ENCODE results near the gene ZNF827.

The ZNF827 gene

GRCh38 chr4:145788755-145789154, 149.9 kb downstream of the ZNF827 start:
- Histone ChIP-seq H3K27ac (ENCODE audit: extremely low read depth, low read depth, low read length) (no peak overlapping the region), H3K4me1 (ENCODE audit: control insufficient read depth, insufficient read depth, low read length) (no peaks in the 10 kb centered on the region), H3K4me3 (ENCODE audit: low read depth, low read length) (no peak overlapping the region), H3K9me3 (ENCODE audit: control insufficient read depth, insufficient read depth, low read depth, low read length) (no peaks in the 10 kb centered on the region), H3K36me3 (ENCODE audit: control insufficient read depth in 2 of 2, insufficient read depth in 1 of 2, low read length in 2 of 2) (no peaks in the 10 kb centered on the region)
- ChIA-PET CTCF (interaction anchor here (0.7 kb wide), 1 partner anchor 179 kb away, joined by 3 read pairs; no protein-coding TSS in a partner anchor), POLR2A (no interaction called here)
- TF ChIP-seq HOXA7 (CRISPR knock-in tag; IDR thresholded peaks at IDR 0.05; ENCODE audit: borderline replicate concordance), result no peak
- no peak for TF ChIP-seq KLF7 (tag by site-specific recombination; IDR thresholded peaks at IDR 0.05; ENCODE audit: borderline replicate concordance)
- TF ChIP-seq ZNF514 (tag by site-specific recombination; IDR thresholded peaks at IDR 0.05), result no peak
- TF ChIP-seq, protein P1, sequence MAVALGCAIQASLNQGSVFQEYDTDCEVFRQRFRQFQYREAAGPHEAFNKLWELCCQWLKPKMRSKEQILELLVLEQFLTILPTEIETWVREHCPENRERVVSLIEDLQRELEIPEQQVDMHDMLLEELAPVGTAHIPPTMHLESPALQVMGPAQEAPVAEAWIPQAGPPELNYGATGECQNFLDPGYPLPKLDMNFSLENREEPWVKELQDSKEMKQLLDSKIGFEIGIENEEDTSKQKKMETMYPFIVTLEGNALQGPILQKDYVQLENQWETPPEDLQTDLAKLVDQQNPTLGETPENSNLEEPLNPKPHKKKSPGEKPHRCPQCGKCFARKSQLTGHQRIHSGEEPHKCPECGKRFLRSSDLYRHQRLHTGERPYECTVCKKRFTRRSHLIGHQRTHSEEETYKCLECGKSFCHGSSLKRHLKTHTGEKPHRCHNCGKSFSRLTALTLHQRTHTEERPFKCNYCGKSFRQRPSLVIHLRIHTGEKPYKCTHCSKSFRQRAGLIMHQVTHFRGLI (tag by site-specific recombination; IDR thresholded peaks at IDR 0.05), result no peak
- no peak for TF ChIP-seq ZNF274 (IDR thresholded peaks at IDR 0.05; ENCODE audit: low read length)
- TF ChIP-seq ZNF274 (tag by site-specific recombination; IDR thresholded peaks at IDR 0.05; ENCODE audit: borderline replicate concordance), result no peak
- no peak for TF ChIP-seq ZNF830 (tag by site-specific recombination; IDR thresholded peaks at IDR 0.05; ENCODE audit: low read depth)
- TF ChIP-seq ZNF335 (tag by site-specific recombination; conservative IDR thresholded peaks at IDR 0.05), result no peak
- TF ChIP-seq ZNF670 (tag by site-specific recombination; IDR thresholded peaks at IDR 0.05; ENCODE audit: low read depth), result no peak
- TF ChIP-seq ZBTB49 (tag by site-specific recombination; IDR thresholded peaks at IDR 0.05; ENCODE audit: low read depth), result no peak
- no peak for TF ChIP-seq OSR2 (tag by site-specific recombination; IDR thresholded peaks at IDR 0.05)
- no peak for TF ChIP-seq ELK4 (IDR thresholded peaks at IDR 0.05; ENCODE audit: borderline replicate concordance, low read depth, low read length)
- no peak for TF ChIP-seq ZBTB20 (tag by site-specific recombination; IDR thresholded peaks at IDR 0.05)
- no peak for TF ChIP-seq KLF16 (tag by site-specific recombination; IDR thresholded peaks at IDR 0.05)
- TF ChIP-seq PRDM1 (tag by site-specific recombination; IDR thresholded peaks at IDR 0.05), result no peak
- TF ChIP-seq ZBTB1 (tag by site-specific recombination; IDR thresholded peaks at IDR 0.05), result no peak
- TF ChIP-seq ZNF175 (tag by site-specific recombination; IDR thresholded peaks at IDR 0.05), result no peak
- no peak for TF ChIP-seq ZNF558 (tag by site-specific recombination; IDR thresholded peaks at IDR 0.05)

DNA sequence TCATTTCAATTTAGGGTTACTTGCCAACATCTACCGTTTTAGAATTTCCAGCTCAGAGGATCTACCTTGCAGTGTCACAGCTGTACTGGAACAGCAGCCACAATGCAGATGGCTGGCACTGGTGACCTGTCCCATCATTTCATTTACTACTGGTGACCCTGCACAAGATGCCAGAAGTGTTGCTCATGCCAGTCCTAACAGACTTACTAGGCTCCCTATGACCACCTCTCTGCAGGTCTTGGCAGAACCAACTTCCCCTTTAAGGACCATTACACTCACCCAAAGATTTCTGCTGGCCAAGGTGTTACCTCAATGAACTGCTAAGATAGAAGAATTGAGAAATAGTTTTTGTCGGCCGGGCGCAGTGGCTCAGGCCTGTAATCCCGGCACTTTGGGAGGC, 151.8 kb downstream of the ZNF827 start:
- ChIA-PET POLR2A (no interaction called here), CTCF (no interaction called here)
- Histone ChIP-seq H3K4me1 (ENCODE audit: control insufficient read depth, insufficient read depth, low read length) (no peaks in the 10 kb centered on the region), H3K9me3 (ENCODE audit: control insufficient read depth, insufficient read depth, low read depth, low read length) (no peaks in the 10 kb centered on the region), H3K27ac (ENCODE audit: extremely low read depth, low read depth, low read length) (no peak overlapping the region), H3K4me3 (ENCODE audit: low read depth, low read length) (no peak overlapping the region), H3K36me3 (ENCODE audit: control insufficient read depth in 2 of 2, insufficient read depth in 1 of 2, low read length in 2 of 2) (no peaks in the 10 kb centered on the region)
- TF ChIP-seq, protein P2, sequence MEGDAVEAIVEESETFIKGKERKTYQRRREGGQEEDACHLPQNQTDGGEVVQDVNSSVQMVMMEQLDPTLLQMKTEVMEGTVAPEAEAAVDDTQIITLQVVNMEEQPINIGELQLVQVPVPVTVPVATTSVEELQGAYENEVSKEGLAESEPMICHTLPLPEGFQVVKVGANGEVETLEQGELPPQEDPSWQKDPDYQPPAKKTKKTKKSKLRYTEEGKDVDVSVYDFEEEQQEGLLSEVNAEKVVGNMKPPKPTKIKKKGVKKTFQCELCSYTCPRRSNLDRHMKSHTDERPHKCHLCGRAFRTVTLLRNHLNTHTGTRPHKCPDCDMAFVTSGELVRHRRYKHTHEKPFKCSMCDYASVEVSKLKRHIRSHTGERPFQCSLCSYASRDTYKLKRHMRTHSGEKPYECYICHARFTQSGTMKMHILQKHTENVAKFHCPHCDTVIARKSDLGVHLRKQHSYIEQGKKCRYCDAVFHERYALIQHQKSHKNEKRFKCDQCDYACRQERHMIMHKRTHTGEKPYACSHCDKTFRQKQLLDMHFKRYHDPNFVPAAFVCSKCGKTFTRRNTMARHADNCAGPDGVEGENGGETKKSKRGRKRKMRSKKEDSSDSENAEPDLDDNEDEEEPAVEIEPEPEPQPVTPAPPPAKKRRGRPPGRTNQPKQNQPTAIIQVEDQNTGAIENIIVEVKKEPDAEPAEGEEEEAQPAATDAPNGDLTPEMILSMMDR (tag by site-specific recombination; IDR thresholded peaks at IDR 0.05), result no peak
- TF ChIP-seq ZSCAN30 (tag by site-specific recombination; IDR thresholded peaks at IDR 0.05), result no peak
- no peak for TF ChIP-seq OSR2 (tag by site-specific recombination; IDR thresholded peaks at IDR 0.05)
- no peak for TF ChIP-seq ZNF37A (tag by site-specific recombination; IDR thresholded peaks at IDR 0.05)
- no peak for TF ChIP-seq KLF7 (tag by site-specific recombination; IDR thresholded peaks at IDR 0.05; ENCODE audit: borderline replicate concordance)
- TF ChIP-seq GLI2 (tag by site-specific recombination; IDR thresholded peaks at IDR 0.05; ENCODE audit: borderline replicate concordance, low read depth), result no peak
- TF ChIP-seq ZNF776 (tag by site-specific recombination; IDR thresholded peaks at IDR 0.05; ENCODE audit: borderline replicate concordance), result no peak
- no peak for TF ChIP-seq ZNF621 (tag by site-specific recombination; IDR thresholded peaks at IDR 0.05)
- TF ChIP-seq TRIM28 (IDR thresholded peaks at IDR 0.05; ENCODE audit: borderline replicate concordance, low read length), result no peak
- no peak for TF ChIP-seq ZNF692 (tag by site-specific recombination; IDR thresholded peaks at IDR 0.05)
- no peak for TF ChIP-seq ZNF623 (tag by site-specific recombination; IDR thresholded peaks at IDR 0.05)
- TF ChIP-seq ZBTB20 (tag by site-specific recombination; IDR thresholded peaks at IDR 0.05), result no peak
- no peak for TF ChIP-seq ZNF521 (tag by site-specific recombination; IDR thresholded peaks at IDR 0.05)

All from HEK293 (cell line).